NCI-H69 (cell line): Measurements from ENCODE around the gene SYCP1.
"Not testable (repeated sequence)": the region's sequence is repeated elsewhere in the genome, so short reads cannot be mapped to it uniquely, and the experiment has no call there.

Source experiments
- DNase-seq: peaks from one replicate; lab custom pipeline; 2025; lab: John Stamatoyannopoulos, UW

The SYCP1 gene

GRCh38 chr1:114979278-114979891, 124.7 kb downstream of the SYCP1 start:
- DNase-seq: peak; percentile 32

DNA sequence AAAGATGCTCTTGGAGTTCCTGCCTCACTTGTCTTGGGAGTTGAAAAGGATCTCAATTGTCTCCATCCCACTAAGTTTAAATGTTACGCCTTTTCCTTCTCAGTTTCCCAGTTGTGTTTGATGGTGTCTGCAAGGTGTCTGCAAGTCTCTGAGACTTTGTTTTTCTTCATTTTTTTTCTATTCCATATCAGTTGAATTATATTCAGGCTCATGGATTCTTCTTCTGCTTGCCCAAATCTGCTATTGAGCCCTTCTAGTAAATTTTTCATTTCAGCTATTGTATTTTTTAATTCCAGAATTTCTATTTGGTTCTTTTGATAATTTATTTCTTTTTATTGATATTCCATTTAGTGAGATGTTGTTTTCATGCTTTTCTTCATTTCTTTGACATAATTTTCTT, 127.6 kb downstream of the SYCP1 start:
- DNase-seq: no peak

DNA sequence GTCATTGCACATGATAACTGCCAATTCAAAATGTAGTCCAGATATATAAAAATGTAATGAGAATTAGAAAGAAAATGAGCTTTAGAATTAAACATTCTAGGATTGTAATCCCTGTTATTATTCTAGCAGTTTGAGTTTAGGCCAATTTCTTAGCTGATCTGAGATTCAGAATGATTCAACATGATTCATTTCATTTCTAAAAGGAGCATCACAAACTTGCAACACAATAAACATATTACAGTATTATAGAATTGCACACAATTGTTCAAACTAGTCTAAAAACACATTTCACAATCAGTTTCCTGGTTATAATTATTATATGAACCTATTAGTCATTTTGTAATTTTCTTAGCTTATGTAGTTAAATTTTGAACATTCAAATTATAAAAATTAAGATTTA, 131.6 kb downstream of the SYCP1 start:
- no peak for DNase-seq

DNA sequence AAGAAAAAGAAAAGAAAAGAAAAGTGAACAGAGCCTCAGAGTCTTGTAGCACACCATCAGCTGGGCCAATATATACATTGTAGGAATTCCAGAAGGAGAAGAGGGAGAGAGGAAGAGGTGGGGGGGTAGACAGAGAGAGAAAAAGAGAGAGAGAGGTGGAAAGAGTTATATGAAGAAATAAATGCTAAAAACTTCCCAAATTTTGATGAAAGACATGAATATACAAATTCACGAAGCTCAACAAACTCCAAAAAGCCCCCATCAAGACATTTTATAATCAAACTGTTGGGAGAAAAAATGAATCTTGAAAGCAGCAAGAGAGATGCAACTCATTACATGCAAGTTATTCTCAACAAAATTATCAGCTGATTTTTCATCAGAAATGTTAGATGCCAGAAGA, 133.4 kb downstream of the SYCP1 start:
- DNase-seq: no peak

DNA sequence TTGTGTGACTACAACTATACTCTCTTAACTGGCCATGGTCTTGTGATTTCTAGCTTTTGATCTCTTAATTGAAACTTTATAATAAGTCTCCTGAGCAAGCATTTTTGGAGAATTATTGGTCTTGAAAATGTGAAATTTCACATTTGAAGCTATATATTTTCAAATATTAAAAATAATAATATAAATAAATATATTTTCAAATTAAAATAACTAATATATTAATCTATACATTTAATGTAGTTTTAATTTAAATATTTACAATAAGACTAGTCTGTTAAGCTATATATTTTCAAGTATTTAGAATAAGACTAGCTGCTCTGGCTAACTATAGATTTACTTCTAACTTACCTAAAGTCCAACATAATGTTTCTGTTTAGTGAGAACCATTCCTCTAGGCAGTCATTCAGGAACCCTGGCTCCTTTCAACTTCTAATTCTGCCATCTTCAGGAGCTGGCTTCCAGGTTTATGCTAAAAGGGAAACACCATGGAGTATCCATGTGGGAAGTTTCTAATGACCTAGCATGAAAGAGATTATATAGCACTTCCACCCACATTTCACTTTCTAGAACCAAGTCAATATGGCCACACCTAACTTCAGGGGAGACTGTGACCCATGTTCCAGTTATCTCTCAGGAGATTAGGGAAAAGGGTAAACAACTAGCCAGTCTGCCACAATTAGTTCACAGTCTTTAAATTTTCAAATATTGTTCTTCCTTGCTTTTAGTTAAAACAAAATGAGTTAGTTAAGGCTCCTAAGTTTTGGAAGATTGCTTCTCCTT, 143.0 kb downstream of the SYCP1 start:
- no peak for DNase-seq

GRCh38 chr1:115006191-115006590, 151.5 kb downstream of the SYCP1 start:
- DNase-seq: no peak

DNA sequence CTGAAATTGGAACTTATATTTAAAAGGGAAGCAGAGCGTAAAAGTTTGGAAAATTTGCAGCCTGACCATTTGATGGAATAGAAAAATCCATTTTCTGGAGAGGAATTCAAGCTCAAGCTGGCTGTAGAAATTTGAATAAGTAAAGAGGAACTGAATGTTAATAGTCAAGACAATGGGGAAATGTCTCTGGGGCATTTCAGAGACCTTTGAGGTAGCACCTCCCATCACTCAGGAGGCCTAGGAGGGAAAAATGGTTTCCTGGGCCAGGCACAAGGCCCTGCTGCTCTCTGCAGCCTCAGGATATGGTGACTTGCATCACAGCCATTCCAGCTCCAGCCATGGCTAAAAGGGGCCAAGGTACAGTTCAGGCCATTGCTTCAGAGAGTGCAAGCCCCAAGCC, 157.3 kb downstream of the SYCP1 start:
- DNase-seq: no peak

DNA sequence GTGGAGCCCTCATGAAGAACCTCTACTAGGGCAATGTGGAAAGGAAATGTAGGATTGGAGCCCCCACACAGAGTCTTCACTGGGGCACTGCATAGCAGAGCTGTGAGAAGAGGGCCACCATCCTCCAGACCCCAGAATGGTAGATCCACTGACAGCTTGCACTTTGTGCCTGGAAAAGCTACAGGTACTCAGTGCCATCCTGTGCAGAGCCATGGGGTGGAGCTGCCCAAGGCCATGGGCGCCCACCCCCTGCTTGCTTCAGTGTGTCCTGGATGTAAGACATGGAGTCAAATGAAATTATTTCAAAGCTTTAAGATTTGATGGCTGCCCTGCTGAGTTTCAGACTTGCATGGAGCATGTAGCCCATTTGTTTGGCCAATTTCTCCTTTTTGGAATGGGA, 157.8 kb downstream of the SYCP1 start:
- no peak for DNase-seq

DNA sequence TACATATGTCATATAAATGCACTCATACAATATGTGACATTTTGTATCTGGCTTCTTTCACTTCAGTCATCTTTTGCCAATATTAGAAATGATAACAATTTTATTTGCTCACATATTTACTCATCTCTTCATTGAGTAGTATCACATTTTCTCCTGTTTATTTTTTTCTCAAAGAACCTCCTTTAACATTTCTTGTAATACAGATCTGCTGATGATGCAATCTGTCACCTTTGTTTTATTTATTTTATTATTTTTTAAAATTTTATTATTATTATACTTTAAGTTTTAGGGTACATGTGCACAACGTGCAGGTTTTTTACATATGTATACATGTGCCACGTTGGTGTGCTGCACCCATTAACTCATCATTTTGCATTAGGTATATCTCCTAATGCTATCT, 159.1 kb downstream of the SYCP1 start:
- DNase-seq: no peak

- not testable (repeated sequence) for DNase-seq
Observed at GRCh38 chr1:115019549-115019948, 164.9 kb downstream of the SYCP1 start.

GRCh38 chr1:115021145-115021544, 166.5 kb downstream of the SYCP1 start:
- no peak for DNase-seq

DNA sequence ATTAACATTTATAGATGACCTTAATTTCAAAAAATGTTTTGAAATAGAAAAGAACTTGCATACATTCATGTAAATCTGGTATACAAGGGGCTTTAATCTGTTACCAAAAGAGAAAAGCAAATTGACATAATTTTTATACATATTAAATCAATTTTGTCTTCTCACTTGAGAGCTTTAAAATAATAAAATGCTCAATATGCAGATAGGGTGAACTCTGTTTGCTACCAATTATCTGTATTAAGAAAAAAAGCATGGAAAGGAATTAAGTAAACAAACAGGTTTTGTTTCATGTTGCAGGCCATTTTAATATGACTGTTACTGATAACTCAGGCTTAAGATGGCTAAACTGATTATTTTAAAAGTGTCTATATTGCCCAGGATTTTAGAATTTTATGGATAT, 168.9 kb downstream of the SYCP1 start:
- DNase-seq: no peak

GRCh38 chr1:115029526-115029925, 174.9 kb downstream of the SYCP1 start, which contains the start of gene TSHB:
Gene TSHB (plus strand): TSS chr1:115029826. CDS start chr1:115033363, 3,537 bp downstream.
- no peak for DNase-seq

DNA sequence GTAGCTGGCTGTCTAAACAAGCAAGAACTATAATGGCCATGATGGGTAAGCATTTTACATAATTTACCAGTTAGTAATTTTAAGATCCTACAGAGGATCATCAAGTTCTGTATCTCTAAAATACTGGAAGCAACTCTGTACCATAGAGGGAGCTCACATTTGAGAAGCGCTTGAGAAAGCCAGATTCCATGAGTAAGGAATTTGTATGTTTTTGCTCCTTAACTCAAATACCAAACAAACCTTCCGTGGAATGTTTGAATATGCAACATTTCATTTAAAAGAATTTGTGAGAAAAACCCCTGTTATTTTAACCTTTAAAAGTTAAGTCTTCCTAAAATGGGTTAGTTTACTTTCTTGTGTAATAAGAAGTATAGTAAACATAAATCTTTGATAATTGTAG, 176.9 kb downstream of the SYCP1 start:
- no peak for DNase-seq

DNA sequence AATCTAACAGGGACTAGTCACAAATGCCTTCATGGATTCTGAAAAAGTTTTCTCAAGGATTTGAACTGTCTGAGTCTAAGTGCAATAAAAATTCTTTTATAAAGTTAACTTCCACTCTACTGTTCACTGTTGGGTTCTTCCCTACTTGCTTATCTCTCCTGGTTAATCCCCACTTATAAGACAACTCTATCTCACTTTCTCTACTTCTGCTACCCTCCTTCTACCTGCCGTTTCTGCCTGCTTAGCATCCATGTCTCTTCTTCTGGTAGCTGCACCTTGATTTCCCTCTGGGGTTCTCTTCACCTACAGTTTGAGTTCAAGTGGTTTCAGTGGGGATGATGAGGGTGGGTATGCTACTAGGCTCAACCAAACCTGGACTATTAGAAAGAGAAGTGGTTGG, 181.0 kb downstream of the SYCP1 start:
- DNase-seq: no peak

DNA sequence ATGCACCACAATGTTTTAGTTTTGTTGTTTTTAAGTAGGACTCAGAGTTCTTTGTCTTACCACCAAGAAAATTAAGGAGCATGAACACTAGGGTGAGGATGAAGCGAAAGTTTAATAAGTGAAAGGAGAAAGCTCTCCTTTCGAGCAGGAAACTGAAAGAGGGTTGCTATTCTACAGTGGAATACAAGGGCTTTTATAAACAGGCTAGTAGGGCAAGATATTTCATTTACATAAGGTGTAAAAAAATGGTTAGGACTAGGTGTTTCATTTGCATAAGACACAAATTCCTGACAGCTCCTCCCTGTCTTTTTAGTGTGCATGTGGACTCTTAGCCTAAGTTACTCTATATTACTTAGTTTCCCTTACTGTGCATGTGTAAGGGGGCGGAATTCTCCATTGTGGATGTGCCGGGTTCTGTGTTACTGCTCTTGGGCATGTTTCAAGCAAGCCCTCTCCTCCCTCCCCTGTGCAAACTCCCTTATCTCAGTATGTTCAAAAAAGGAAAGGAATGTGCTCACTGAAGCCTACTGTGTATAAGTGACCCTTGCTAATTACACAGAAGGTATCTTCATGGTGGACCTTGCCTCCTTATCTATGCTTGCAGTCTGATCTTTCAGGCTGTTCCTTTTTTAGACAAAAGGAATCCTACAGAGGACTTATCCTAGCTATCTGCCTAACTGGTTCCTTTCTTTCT, 182.3 kb downstream of the SYCP1 start:
- DNase-seq: no peak

DNA sequence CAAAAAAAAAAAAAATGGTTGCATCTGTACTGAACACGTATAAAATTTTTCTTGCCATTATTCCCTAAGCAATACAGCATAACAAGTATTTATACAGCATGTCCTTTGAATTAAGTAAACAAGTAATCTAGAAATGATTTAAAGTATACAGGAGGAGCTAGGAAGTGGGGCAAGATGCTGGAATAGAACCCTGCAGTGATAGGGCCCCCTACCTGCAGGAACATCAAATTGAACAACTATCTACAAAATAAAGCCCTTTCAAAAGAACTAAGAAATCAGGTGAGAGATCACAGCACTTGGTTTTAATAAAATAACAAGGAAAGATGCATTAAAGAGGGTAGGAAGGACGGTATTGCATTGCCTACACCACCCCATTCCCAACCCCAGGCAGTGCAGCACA, 185.8 kb downstream of the SYCP1 start:
- no peak for DNase-seq

DNA sequence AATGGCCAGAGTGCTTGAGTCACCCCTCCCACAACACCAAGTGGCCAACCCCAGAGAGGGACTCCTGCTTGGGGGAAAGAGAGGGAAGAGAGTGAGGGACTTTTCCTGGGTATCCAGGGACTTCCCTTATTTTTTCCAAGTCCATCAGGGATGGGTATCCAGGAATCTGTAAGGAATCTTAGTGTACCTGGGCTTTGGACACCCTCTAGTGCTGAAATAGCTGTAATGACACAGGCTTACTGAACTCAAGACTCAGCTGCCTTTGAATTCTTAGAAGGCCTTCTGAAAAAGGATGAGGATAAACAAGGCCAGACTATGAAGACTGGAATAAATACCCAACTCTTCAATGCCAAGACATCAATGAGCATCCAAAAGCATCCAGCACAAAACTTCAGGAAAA, 187.0 kb downstream of the SYCP1 start:
- peak; percentile 0 for DNase-seq
